Vagina (tissue), 2 donors: ENCODE data around the gene NCBP2L. TPM values are rescaled to one million over a fixed set of nuclear protein-coding genes. Genes with fewer than 3 reads are reported as not detected.

Experiments
- DNase-seq, 2 donors: peaks; one replicate each; pipeline ENCODE4 v3.0.0-alpha.2; 2017; ENCODE audit errors: extremely low spot score in 2 of 2
- H3K27ac ChIP-seq: fragments of 200-600 bp; sonication (generic); one replicate; pipeline ENCODE4 v1.5.1; 2019
- H3K27me3 ChIP-seq: fragments of 200-600 bp; sonication (generic); one replicate; pipeline ENCODE4 v1.5.1; 2019
- H3K36me3 ChIP-seq, 2 donors: fragments of 200-600 bp; sonication (generic); one replicate each; pipeline ENCODE4 v1.5.1; 2017 to 2019
- H3K4me1 ChIP-seq: fragments of 200-600 bp; sonication (generic); one replicate; pipeline ENCODE4 v1.5.1; 2019
- H3K4me3 ChIP-seq, 2 donors: fragments of 200-600 bp; sonication (generic); 1 replicate in 1 of 2; 2 replicates in 1 of 2; pipeline ENCODE4 v1.5.1; 2016 to 2019
- H3K9me3 ChIP-seq: fragments of 200-600 bp; sonication (generic); one replicate; pipeline ENCODE4 v1.5.1; 2019
- CTCF ChIP-seq, 3 experiments: fragments of 450-650 bp in 2 of 3; fragments of 200-600 bp in 1 of 3; sonication (generic) in 1 of 3; IDR thresholded peaks; one replicate each; pipeline ENCODE4 v1.5.1; 2017 to 2019; ENCODE audit warnings: antibody characterized with exemption in 3 of 3, mild to moderate bottlenecking in 2 of 3, moderate library complexity in 2 of 3
- POLR2A ChIP-seq, 2 donors: fragments of 450-650 bp; IDR thresholded peaks; one replicate each; pipeline ENCODE4 v1.6.1; 2017; ENCODE audit warnings: antibody characterized with exemption in 2 of 2, mild to moderate bottlenecking in 2 of 2, moderate library complexity in 2 of 2
- POLR2AphosphoS5 ChIP-seq, 2 donors: sonication (generic); formaldehyde crosslinking; IDR thresholded peaks; one replicate each; pipeline ENCODE4 v1.9.0; 2017; ENCODE audit warnings: antibody characterized with exemption in 2 of 2, mild to moderate bottlenecking in 2 of 2, low read depth in 1 of 2; ENCODE audit not compliant: insufficient read depth in 1 of 2
- intact Hi-C: fragments of 100-400 bp; cut with DNase I; formaldehyde crosslinking; loops from one replicate; pipeline ENCODE4 v1.15.1; 2023
- total RNA-seq: library from RNA; depleted of rRNA; stranded (reverse); fragments of >200 nt; gene quantifications from one replicate; pipeline ENCODE4 v1.2.3, GENCODE V29; 2016

The NCBP2L gene
- total RNA-seq, 1 donor from 2014 or later, result not detected

- Histone ChIP-seq H3K27ac (no peak overlapping the region), H3K36me3 (no peaks in the 10 kb centered on the region), H3K4me3 (no peak overlapping the region), H3K4me1 (no peaks in the 10 kb centered on the region), H3K9me3 (peaks cover 7% of the 10 kb centered on the region), H3K27me3 (no peaks in the 10 kb centered on the region)
- no peak for TF ChIP-seq POLR2AphosphoS5 (IDR thresholded peaks at IDR 0.05; ENCODE audit: insufficient read depth in 1 of 2, low read depth in 1 of 2)
- TF ChIP-seq CTCF (IDR thresholded peaks at IDR 0.05), result no peak
- no peak for TF ChIP-seq POLR2A (IDR thresholded peaks at IDR 0.05)
- no peak for DNase-seq
- intact Hi-C loops, result no loop called here
Observed at GRCh38 chrX:107818900-107819521, 41.5 kb downstream of the NCBP2L start.

GRCh38 chrX:107823042-107823441, 45.5 kb downstream of the NCBP2L start:
- H3K4me3 ChIP-seq, result no peak overlapping the region
- no peak overlapping the region for H3K27ac ChIP-seq
- intact Hi-C loops, result no loop called here
- no peak for TF ChIP-seq CTCF (IDR thresholded peaks at IDR 0.05)
- TF ChIP-seq POLR2A (IDR thresholded peaks at IDR 0.05), result no peak
- TF ChIP-seq POLR2AphosphoS5 (IDR thresholded peaks at IDR 0.05; ENCODE audit: insufficient read depth in 1 of 2, low read depth in 1 of 2), result no peak
- peaks cover 7% of the 10 kb centered on the region for H3K9me3 ChIP-seq
- DNase-seq, result no peak
- no peaks in the 10 kb centered on the region for H3K36me3 ChIP-seq
- H3K27me3 ChIP-seq, result no peaks in the 10 kb centered on the region
- peaks cover 7% of the 10 kb centered on the region for H3K4me1 ChIP-seq

- intact Hi-C loops, result no loop called here
- H3K9me3 ChIP-seq, result peaks cover 3% of the 10 kb centered on the region
- no peaks in the 10 kb centered on the region for H3K36me3 ChIP-seq
- no peak for DNase-seq
- H3K4me3 ChIP-seq, result no peak overlapping the region
- no peak for TF ChIP-seq POLR2AphosphoS5 (IDR thresholded peaks at IDR 0.05; ENCODE audit: insufficient read depth in 1 of 2, low read depth in 1 of 2)
- TF ChIP-seq CTCF (IDR thresholded peaks at IDR 0.05), result no peak
- TF ChIP-seq POLR2A (IDR thresholded peaks at IDR 0.05), result no peak
- H3K4me1 ChIP-seq, result peaks cover 7% of the 10 kb centered on the region
- no peaks in the 10 kb centered on the region for H3K27me3 ChIP-seq
- H3K27ac ChIP-seq, result no peak overlapping the region
Observed at GRCh38 chrX:107823456-107823855, 45.9 kb downstream of the NCBP2L start.

GRCh38 chrX:107825698-107826237, 48.2 kb downstream of the NCBP2L start, which contains the start of gene MID2:
Gene MID2 (plus strand): TSS chrX:107825866. CDS start chrX:107826427, 561 bp downstream.
- Histone ChIP-seq H3K4me1 (peaks cover 7% of the 10 kb centered on the region), H3K27me3 (no peaks in the 10 kb centered on the region), H3K4me3 (peak within 1 kb of the TSS; percentile 53 to 63), H3K27ac (peak within 1 kb of the TSS; percentile 93), H3K36me3 (no peaks in the 10 kb centered on the region), H3K9me3 (no peaks in the 10 kb centered on the region)
- peak in 1 of 2 donors; percentile 90 for DNase-seq
- intact Hi-C loops, result no loop called here
- TF ChIP-seq POLR2AphosphoS5 (IDR thresholded peaks at IDR 0.05; ENCODE audit: insufficient read depth in 1 of 2, low read depth in 1 of 2), result peak; percentile 20 to 71
- TF ChIP-seq POLR2A (IDR thresholded peaks at IDR 0.05), result no peak
- no peak for TF ChIP-seq CTCF (IDR thresholded peaks at IDR 0.05)
